Measurements from ENCODE around the gene MPC2. TPM values are rescaled to one million over a fixed set of nuclear protein-coding genes. Genes with fewer than 3 reads are reported as not detected.
A peak's percentile ranks its signal among the peaks of the same experiment; 100 is the strongest.

Gene MPC2
- polyA plus RNA-seq, 1 experiment: 70.0 TPM

DNA sequence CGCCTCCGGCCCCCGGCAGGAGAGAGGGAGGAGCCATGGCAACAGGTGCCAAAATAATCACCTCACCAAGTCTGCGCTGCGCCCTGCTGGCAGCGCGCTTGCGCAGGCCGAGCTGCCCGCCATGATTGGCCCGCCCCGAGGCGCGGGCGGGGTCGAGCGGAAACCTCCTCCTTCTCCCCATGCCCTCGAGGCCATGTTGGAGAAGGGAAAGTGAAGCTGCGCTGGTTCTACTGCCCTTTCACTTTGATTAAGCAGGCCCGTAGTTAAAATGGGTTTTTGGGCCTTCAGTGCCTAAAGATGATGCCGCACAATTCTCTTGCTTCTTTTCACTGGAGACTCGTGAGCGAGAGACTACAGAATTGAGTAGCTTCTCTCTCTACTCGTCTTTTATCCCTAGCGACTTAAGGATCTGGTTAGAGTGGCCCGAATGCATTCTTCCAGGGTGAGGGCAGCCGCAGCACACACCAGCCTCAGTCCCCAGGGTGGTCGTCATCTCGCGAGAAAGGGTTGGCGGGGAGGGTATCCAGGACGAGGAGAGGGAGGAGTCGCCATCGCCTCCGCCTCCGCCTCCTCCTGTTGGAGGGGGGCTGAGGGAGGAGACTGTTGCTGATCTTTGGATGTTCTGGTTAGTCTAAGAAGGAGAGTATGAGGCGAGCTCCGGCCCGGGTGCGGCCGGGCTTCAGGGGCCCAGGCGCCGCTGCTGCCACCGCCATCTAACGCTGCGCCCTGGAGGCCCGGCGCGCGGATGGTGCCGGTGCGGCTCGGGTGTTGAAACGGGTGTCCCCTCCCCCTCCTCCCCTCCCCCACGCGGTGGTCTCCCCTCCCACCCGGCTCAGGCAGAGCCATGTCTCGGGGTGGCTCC is 573 bp downstream of the MPC2 start, which contains the start of gene DCAF6:
DCAF6 (plus strand) TSS at position 616 of the 862 bp plus-strand sequence; CDS start at position 845, 229 bp downstream.
- ChIA-PET CTCF (interaction anchor here (0.6 to 2.6 kb wide), 5 partner anchors 142 to 716 kb away, joined by 3 to 10 read pairs (median 4); partner anchors contain the start of gene POU2F1), POLR2A (interaction anchor here (0.6 to 3.2 kb wide), 18 partner anchors 9 to 223 kb away, joined by 3 to 31 read pairs (median 3); partner anchors contain the start of genes ADCY10 and MPZL1)
- no peaks in the 10 kb centered on the region; the same call in 1 of the 2 replicates for H3K9me3 ChIP-seq (ENCODE audit: control insufficient read depth, insufficient read depth, low read length)

GRCh38 chr1:167935216-167936067 is 1.4 kb downstream of the MPC2 start:
- no peak for TF ChIP-seq CTCF (IDR thresholded peaks at IDR 0.05; ENCODE audit: low read depth, low read length)
- POLR2A ChIA-PET: interaction anchor here (0.6 to 3.2 kb wide), 16 partner anchors 8 to 223 kb away, joined by 3 to 31 read pairs (median 3); partner anchors contain the start of genes ADCY10 and MPZL1
- no peak for DNase-seq (ENCODE audit: low read depth, low spot score)
- Histone ChIP-seq H3K27ac (ENCODE audit: low read depth, low read length) (peak overlapping the region; percentile 98), H3K9me3 (ENCODE audit: control insufficient read depth, insufficient read depth, low read length) (no peaks in the 10 kb centered on the region; the same call in 1 of the 2 replicates), H3K27me3 (ENCODE audit: control insufficient read depth, insufficient read depth, low read length) (no peaks in the 10 kb centered on the region), H3K4me3 (ENCODE audit: low read depth, low read length) (peak overlapping the region; percentile 75)
- CTCF ChIA-PET: interaction anchor here (0.7 to 2.6 kb wide), 5 partner anchors 131 to 221 kb away, joined by 3 to 10 read pairs (median 4); no protein-coding TSS in a partner anchor

More for the DNA sequence above, 573 bp downstream of the MPC2 start, which contains the start of gene DCAF6:
- H3K27ac ChIP-seq (ENCODE audit: low read depth, low read length): peak within 1 kb of the TSS; percentile 98
- DNase-seq (ENCODE audit: low read depth, low spot score): peak; percentile 96
- no peak for TF ChIP-seq CTCF (IDR thresholded peaks at IDR 0.05; ENCODE audit: low read depth, low read length)
- H3K27me3 ChIP-seq (ENCODE audit: control insufficient read depth, insufficient read depth, low read length): no peaks in the 10 kb centered on the region
- peak within 1 kb of the TSS; percentile 93 for H3K4me3 ChIP-seq (ENCODE audit: low read depth, low read length)

- Histone ChIP-seq H3K27me3 (ENCODE audit: control insufficient read depth, insufficient read depth, low read length) (no peaks in the 10 kb centered on the region), H3K9me3 (ENCODE audit: control insufficient read depth, insufficient read depth, low read length) (no peaks in the 10 kb centered on the region; the same call in 1 of the 2 replicates), H3K27ac (ENCODE audit: low read depth, low read length) (peak overlapping the region; percentile 98), H3K4me3 (ENCODE audit: low read depth, low read length) (peak overlapping the region; percentile 75)
- TF ChIP-seq CTCF (IDR thresholded peaks at IDR 0.05; ENCODE audit: low read depth, low read length): no peak
- ChIA-PET POLR2A (interaction anchor here (2.8 to 3.2 kb wide), 2 partner anchors 138 to 148 kb away, joined by 10 to 31 read pairs; no protein-coding TSS in a partner anchor), CTCF (interaction anchor here (0.6 to 1.4 kb wide), 2 partner anchors 151 to 211 kb away, joined by 3 to 5 read pairs; no protein-coding TSS in a partner anchor)
- no peak for DNase-seq (ENCODE audit: low read depth, low spot score)
Observed at GRCh38 chr1:167934426-167935215, 2.3 kb downstream of the MPC2 start.

DNA sequence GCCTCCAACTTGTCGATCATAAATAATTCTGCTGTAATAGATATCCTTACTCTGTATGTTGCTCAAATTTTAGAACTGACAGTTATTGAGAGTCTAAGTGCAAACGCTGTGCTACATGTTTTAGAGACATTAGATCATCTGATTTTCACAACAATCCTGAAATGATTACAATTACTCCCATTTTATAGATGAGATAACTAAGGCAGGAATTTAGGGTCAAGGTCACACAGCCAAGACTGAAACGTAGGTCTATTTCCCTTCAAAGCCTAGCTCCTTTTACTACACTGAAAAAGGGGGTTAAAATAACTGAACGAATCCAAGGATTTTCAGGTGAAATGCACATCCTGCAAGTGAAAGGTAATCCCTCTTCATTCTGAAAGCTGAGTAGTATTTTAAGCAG is 3.1 kb downstream of the MPC2 start:
- Histone ChIP-seq H3K9me3 (ENCODE audit: control insufficient read depth, insufficient read depth, low read length) (no peaks in the 10 kb centered on the region; the same call in 1 of the 2 replicates), H3K27ac (ENCODE audit: low read depth, low read length) (no peak overlapping the region), H3K4me3 (ENCODE audit: low read depth, low read length) (peak overlapping the region; percentile 75), H3K27me3 (ENCODE audit: control insufficient read depth, insufficient read depth, low read length) (no peaks in the 10 kb centered on the region)
- DNase-seq (ENCODE audit: low read depth, low spot score): no peak
- POLR2A ChIA-PET: no interaction called here
- CTCF ChIA-PET: interaction anchor here (0.6 to 1.4 kb wide), 2 partner anchors 151 to 212 kb away, joined by 3 to 5 read pairs; no protein-coding TSS in a partner anchor
- TF ChIP-seq CTCF (IDR thresholded peaks at IDR 0.05; ENCODE audit: low read depth, low read length): no peak
